ENCODE results near the gene CCDC50.

The CCDC50 gene

GRCh38 chr3:191292243-191293015 is 36.8 kb upstream of the CCDC50 start:
- Histone ChIP-seq H4K20me1 (ENCODE audit: insufficient read depth, low read length, poor library complexity, severe bottlenecking) (no peaks in the 10 kb centered on the region), H3K9ac (ENCODE audit: low read depth, low read length, poor library complexity, severe bottlenecking) (no peak overlapping the region), H3K36me3 (ENCODE audit: insufficient read depth, low read length) (no peaks in the 10 kb centered on the region), H2AFZ (ENCODE audit: low read length) (no peak overlapping the region), H3K79me2 (ENCODE audit: insufficient read depth, low read length) (no peaks in the 10 kb centered on the region), H3K4me1 (ENCODE audit: insufficient read depth, low read length, poor library complexity, severe bottlenecking) (no peaks in the 10 kb centered on the region), H3K4me3 (ENCODE audit: low read length, poor library complexity, severe bottlenecking) (no peak overlapping the region), H3K9me3 (ENCODE audit: insufficient read depth, low read depth, low read length) (no peaks in the 10 kb centered on the region), H3K27me3 (ENCODE audit: insufficient read depth, low read length, poor library complexity, severe bottlenecking) (no peaks in the 10 kb centered on the region), H3K4me2 (ENCODE audit: low read depth, low read length, poor library complexity, severe bottlenecking) (no peak overlapping the region), H3K9me2 (replicated peaks; ENCODE audit: low read depth, low read length) (no peaks in the 10 kb centered on the region), H3F3A (ENCODE audit: low read depth) (no peaks in the 10 kb centered on the region)
- no peak for TF ChIP-seq EZH2phosphoT487 (IDR thresholded peaks at IDR 0.05; ENCODE audit: borderline replicate concordance)
- TF ChIP-seq CTCF (conservative IDR thresholded peaks at IDR 0.05; ENCODE audit: low read length): no peak

GRCh38 chr3:191294291-191294690 is 34.9 kb upstream of the CCDC50 start:
- Histone ChIP-seq H3K4me2 (ENCODE audit: low read depth, low read length, poor library complexity, severe bottlenecking) (no peak overlapping the region), H3K27me3 (ENCODE audit: insufficient read depth, low read length, poor library complexity, severe bottlenecking) (no peaks in the 10 kb centered on the region), H4K20me1 (ENCODE audit: insufficient read depth, low read length, poor library complexity, severe bottlenecking) (no peaks in the 10 kb centered on the region), H3K9me3 (ENCODE audit: insufficient read depth, low read depth, low read length) (no peaks in the 10 kb centered on the region), H3K36me3 (ENCODE audit: insufficient read depth, low read length) (no peaks in the 10 kb centered on the region), H2AFZ (ENCODE audit: low read length) (no peak overlapping the region), H3K4me1 (ENCODE audit: insufficient read depth, low read length, poor library complexity, severe bottlenecking) (no peaks in the 10 kb centered on the region), H3K9ac (ENCODE audit: low read depth, low read length, poor library complexity, severe bottlenecking) (no peak overlapping the region), H3F3A (ENCODE audit: low read depth) (no peaks in the 10 kb centered on the region), H3K4me3 (ENCODE audit: low read length, poor library complexity, severe bottlenecking) (no peak overlapping the region), H3K79me2 (ENCODE audit: insufficient read depth, low read length) (no peaks in the 10 kb centered on the region), H3K9me2 (replicated peaks; ENCODE audit: low read depth, low read length) (no peaks in the 10 kb centered on the region)
- TF ChIP-seq CTCF (conservative IDR thresholded peaks at IDR 0.05; ENCODE audit: low read length) (no peak), EZH2phosphoT487 (IDR thresholded peaks at IDR 0.05; ENCODE audit: borderline replicate concordance) (no peak)

- no peaks in the 10 kb centered on the region for H4K20me1 ChIP-seq (ENCODE audit: insufficient read depth, low read length, poor library complexity, severe bottlenecking)
- no peaks in the 10 kb centered on the region for H3K4me1 ChIP-seq (ENCODE audit: insufficient read depth, low read length, poor library complexity, severe bottlenecking)
- no peak overlapping the region for H3K9ac ChIP-seq (ENCODE audit: low read depth, low read length, poor library complexity, severe bottlenecking)
- H3K27me3 ChIP-seq (ENCODE audit: insufficient read depth, low read length, poor library complexity, severe bottlenecking): no peaks in the 10 kb centered on the region
- H2AFZ ChIP-seq (ENCODE audit: low read length): no peak overlapping the region
- no peak overlapping the region for H3K4me2 ChIP-seq (ENCODE audit: low read depth, low read length, poor library complexity, severe bottlenecking)
- H3K36me3 ChIP-seq (ENCODE audit: insufficient read depth, low read length): no peaks in the 10 kb centered on the region
- no peak overlapping the region for H3K4me3 ChIP-seq (ENCODE audit: low read length, poor library complexity, severe bottlenecking)
- H3K79me2 ChIP-seq (ENCODE audit: insufficient read depth, low read length): no peaks in the 10 kb centered on the region
- H3K9me2 ChIP-seq (replicated peaks; ENCODE audit: low read depth, low read length): no peaks in the 10 kb centered on the region
- TF ChIP-seq CTCF (conservative IDR thresholded peaks at IDR 0.05; ENCODE audit: low read length) (no peak), EZH2phosphoT487 (IDR thresholded peaks at IDR 0.05; ENCODE audit: borderline replicate concordance) (no peak)
- no peaks in the 10 kb centered on the region for H3K9me3 ChIP-seq (ENCODE audit: insufficient read depth, low read depth, low read length)
- no peaks in the 10 kb centered on the region for H3F3A ChIP-seq (ENCODE audit: low read depth)
Measured at GRCh38 chr3:191296041-191296541, 33.1 kb upstream of the CCDC50 start.

All from Loucy (cell line).